Heart left ventricle (tissue), 13 donors: ENCODE results near the gene GALNTL6.

ENCODE experiments used
- POLR2A ChIP-seq, 2 donors: fragments of 450-650 bp; IDR thresholded peaks; one replicate each; pipeline ENCODE4 v1.6.1; 2017; ENCODE audit warnings: antibody characterized with exemption in 2 of 2, mild to moderate bottlenecking in 2 of 2, moderate library complexity in 2 of 2
- TF ChIP-seq, protein P1 (sequence below), 12 donors: fragments of 200-600 bp; sonication (generic) in 4 of 12; IDR thresholded peaks; one replicate each; pipeline versions ENCODE4 v1.5.0 to v1.8.0; 2018 to 2022; ENCODE audit warnings: antibody characterized with exemption in 12 of 12, mild to moderate bottlenecking in 5 of 12
- donor health status: ischemic (EF 13 %, LVEDD 7.1; RV severe dilation, severe dysfunction).
- donor health status: DM: no; HTN: yes; CAD: no.
- donor health status: DM: no; HTN: no; CAD: no.
- donor health status: ischemic (EF 25% LVEDD 6.9; RV normal size, moderate dysfunction).
- donor health status: ischemic (EF 25% LVEDD 5.7; RV mildly dilated, moderate dysfunction).
- donor health status: ischemic (EF 35%, LVEDD 5.7; RV mildly dilated, moderate dysfunction).
- donor health status: nonischemic (EF 11% LVEDD 7.7; RV severe dilation, severe dysfunction).
- donor health status: DM: yes; HTN: yes; CAD: no.
- donor health status: PGD.
- donor health status: ischemic (EF 29% LVEDD 5.4; RV normal size, mild dysfunction).
- donor health status: nonischemic (EF 23%, LVEDD 6.1; RV moderate dilation, normal function).

DNA sequence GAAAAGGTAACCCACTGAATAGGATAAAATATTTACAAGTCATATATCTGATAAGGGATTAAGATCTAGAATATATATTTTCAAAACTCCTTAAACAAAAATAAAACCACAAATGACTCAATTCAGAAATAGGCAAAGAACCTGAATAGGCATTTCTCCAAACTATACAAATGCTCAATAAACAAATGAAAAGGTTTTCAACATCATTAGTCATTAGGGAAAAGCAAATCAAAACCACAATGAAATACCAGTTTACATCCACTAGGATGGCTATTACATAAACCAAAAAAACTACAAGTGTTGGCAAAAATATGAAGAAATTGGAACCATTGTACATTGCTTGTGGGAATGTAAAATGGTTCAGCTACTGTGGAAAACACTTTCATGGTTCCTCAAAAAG, 1188.4 kb downstream of the GALNTL6 start:
- TF ChIP-seq, protein P1, sequence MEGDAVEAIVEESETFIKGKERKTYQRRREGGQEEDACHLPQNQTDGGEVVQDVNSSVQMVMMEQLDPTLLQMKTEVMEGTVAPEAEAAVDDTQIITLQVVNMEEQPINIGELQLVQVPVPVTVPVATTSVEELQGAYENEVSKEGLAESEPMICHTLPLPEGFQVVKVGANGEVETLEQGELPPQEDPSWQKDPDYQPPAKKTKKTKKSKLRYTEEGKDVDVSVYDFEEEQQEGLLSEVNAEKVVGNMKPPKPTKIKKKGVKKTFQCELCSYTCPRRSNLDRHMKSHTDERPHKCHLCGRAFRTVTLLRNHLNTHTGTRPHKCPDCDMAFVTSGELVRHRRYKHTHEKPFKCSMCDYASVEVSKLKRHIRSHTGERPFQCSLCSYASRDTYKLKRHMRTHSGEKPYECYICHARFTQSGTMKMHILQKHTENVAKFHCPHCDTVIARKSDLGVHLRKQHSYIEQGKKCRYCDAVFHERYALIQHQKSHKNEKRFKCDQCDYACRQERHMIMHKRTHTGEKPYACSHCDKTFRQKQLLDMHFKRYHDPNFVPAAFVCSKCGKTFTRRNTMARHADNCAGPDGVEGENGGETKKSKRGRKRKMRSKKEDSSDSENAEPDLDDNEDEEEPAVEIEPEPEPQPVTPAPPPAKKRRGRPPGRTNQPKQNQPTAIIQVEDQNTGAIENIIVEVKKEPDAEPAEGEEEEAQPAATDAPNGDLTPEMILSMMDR (IDR thresholded peaks at IDR 0.05) = no peak
- TF ChIP-seq POLR2A (IDR thresholded peaks at IDR 0.05) = no peak
